ENCODE data around the gene ADGRG2.

- TF ChIP-seq CTCF (conservative IDR thresholded peaks at IDR 0.05; ENCODE audit: low read length): no peak
- TF ChIP-seq EZH2phosphoT487 (IDR thresholded peaks at IDR 0.05; ENCODE audit: borderline replicate concordance, low read depth, low read length): no peak
Measured at GRCh38 chrX:18966624-18967023, 155.6 kb downstream of the ADGRG2 start.

All from OCI-LY7 (cell line).